ENCODE results near the gene ATP6V0B.

DNA sequence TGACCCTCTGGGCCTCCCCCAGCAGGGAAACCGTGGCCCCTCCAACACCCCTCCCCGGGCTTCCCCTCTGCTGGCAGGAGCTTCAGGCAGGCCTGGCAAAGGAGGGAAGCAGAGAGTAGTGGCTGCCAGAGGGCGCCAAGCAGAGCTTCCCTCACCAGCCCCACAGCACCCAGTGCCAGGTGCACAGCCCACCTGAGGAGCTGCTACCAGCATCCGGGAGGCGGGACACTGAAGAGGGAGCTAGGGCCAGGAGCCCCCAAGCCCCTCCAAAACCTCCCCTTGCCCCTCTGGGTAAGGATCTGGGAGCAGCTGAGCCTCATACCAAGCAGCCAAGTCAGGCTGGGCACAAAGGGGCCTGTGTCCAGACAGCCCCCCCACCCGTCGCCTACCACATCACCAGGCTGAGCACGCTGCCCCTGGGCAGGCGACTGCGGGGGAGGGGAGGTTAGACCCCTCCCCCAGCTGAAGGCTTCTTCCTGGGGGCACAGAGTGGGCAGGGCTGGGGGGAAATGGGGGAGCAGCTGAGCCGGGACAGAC is 36.2 kb downstream of the ATP6V0B start:
- TF ChIP-seq, protein P1, sequence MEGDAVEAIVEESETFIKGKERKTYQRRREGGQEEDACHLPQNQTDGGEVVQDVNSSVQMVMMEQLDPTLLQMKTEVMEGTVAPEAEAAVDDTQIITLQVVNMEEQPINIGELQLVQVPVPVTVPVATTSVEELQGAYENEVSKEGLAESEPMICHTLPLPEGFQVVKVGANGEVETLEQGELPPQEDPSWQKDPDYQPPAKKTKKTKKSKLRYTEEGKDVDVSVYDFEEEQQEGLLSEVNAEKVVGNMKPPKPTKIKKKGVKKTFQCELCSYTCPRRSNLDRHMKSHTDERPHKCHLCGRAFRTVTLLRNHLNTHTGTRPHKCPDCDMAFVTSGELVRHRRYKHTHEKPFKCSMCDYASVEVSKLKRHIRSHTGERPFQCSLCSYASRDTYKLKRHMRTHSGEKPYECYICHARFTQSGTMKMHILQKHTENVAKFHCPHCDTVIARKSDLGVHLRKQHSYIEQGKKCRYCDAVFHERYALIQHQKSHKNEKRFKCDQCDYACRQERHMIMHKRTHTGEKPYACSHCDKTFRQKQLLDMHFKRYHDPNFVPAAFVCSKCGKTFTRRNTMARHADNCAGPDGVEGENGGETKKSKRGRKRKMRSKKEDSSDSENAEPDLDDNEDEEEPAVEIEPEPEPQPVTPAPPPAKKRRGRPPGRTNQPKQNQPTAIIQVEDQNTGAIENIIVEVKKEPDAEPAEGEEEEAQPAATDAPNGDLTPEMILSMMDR (IDR thresholded peaks at IDR 0.05) = no peak
- TF ChIP-seq ZFX (IDR thresholded peaks at IDR 0.05; ENCODE audit: borderline replicate concordance) = no peak

All from 22Rv1 (cell line).